ENCODE data around the gene BECN2. TPM values are rescaled to one million over a fixed set of nuclear protein-coding genes. Genes with fewer than 3 reads are reported as not detected.
A peak's percentile ranks its signal among the peaks of the same experiment; 100 is the strongest.

Gene BECN2
- total and polyA plus RNA-seq, 7 donors: not detected

DNA sequence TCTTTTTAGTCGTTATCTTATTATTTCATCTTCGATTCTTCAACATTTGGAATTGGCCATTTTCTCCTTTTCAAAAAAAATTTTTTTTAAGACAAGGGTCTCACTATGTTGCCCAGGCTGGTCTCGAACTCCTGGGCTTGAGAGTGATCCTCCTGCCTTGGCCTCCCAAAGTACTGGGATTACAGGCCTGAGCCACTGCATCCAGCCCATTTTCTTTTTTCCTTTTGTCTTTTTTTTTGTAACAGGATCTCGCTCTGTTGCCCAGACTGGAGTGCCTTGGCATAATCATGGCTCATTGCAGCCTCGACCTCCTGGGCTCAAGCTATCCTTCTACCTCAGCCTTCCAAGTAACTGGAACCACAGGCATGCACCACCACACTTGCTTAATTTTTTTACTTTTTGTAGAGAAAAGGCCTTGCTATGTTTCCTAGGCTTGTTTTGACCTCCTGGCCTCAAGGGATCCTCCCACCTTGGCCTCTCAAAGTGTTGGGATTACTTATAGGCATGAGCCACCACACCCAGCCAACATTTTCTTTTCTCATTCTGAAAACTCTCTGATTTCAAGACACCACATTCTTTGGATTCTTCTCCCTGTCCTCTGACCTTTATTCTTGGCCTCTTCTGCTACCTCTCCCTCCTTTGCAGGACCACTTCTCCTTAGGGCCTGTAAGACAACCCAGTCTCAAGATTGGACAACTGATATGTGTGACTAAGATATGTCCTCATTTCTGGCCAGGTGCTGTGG lies 47.4 kb downstream of the BECN2 start:
- intact Hi-C loops (cut with DNase I): no loop called here
- no peak overlapping the region for H3K4me3 ChIP-seq
- TF ChIP-seq POLR2AphosphoS5 (IDR thresholded peaks at IDR 0.05) (no peak), EP300 (IDR thresholded peaks at IDR 0.05) (no peak), CTCF (IDR thresholded peaks at IDR 0.05) (no peak), POLR2A (IDR thresholded peaks at IDR 0.05) (no peak)

GRCh38 chr1:242005866-242006535 lies 48.4 kb downstream of the BECN2 start:
- no peak for DNase-seq
- Histone ChIP-seq H3K4me1 (no peaks in the 10 kb centered on the region), H3K27ac (no peak overlapping the region), H3K4me3 (no peak overlapping the region), H3K36me3 (no peaks in the 10 kb centered on the region), H3K27me3 (no peaks in the 10 kb centered on the region), H3K9me3 (no peaks in the 10 kb centered on the region)
- 87 to 89% methylated on average over 5 of the region's 5 CpGs for WGBS, 2 donors
- TF ChIP-seq POLR2A (IDR thresholded peaks at IDR 0.05): no peak
- intact Hi-C loops (cut with DNase I): no loop called here

More for the DNA sequence above, 47.4 kb downstream of the BECN2 start:
- H3K9me3 ChIP-seq: no peaks in the 10 kb centered on the region
- 87 to 92% methylated on average over 5 of the region's 5 CpGs for whole genome bisulfite sequencing, 2 donors
- DNase-seq: no peak
- peak overlapping the region in 1 of 4 donors; percentile 2 for H3K27ac ChIP-seq
- no peaks in the 10 kb centered on the region for H3K27me3 ChIP-seq
- no peaks in the 10 kb centered on the region for H3K4me1 ChIP-seq
- H3K36me3 ChIP-seq: no peaks in the 10 kb centered on the region

DNA sequence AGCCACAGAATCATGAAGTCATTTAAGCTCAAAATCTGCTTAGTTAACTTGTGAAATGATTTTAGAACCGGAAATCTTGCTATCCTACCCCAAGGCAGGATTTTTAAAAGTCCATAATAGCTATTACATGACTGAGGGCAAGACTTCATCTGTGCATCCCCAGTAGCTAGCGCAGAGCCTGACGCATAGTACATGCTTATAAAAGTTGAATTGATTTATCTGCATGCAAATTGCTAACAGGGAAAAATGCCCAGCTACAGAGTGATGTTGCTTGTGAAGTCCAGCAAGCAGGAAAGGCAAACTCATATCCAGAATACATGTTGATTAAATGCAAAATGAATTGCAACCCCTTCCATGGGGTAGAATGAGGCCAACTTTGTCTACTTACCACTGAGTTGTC lies 49.4 kb downstream of the BECN2 start:
- TF ChIP-seq POLR2A (IDR thresholded peaks at IDR 0.05): no peak
- no peak for TF ChIP-seq EP300 (IDR thresholded peaks at IDR 0.05)
- no peak for TF ChIP-seq POLR2AphosphoS5 (IDR thresholded peaks at IDR 0.05)
- TF ChIP-seq CTCF (IDR thresholded peaks at IDR 0.05): no peak
- Histone ChIP-seq H3K27ac (no peak overlapping the region), H3K9me3 (no peaks in the 10 kb centered on the region), H3K4me1 (no peaks in the 10 kb centered on the region), H3K4me3 (no peak overlapping the region), H3K36me3 (no peaks in the 10 kb centered on the region), H3K27me3 (no peaks in the 10 kb centered on the region)
- 77 to 86% methylated on average over 3 of the region's 3 CpGs for WGBS, 2 donors
- intact Hi-C loops (cut with DNase I): no loop called here
- no peak for DNase-seq

Other genes with a start within 250 kb of the BECN2 start
- under 1 TPM in 2 of 4 donors, not detected in 2; 0.27 to 0.71 TPM for gene EXO1, start 109.6 kb upstream of the BECN2 start, total RNA-seq
- gene EXO1, start 109.6 kb upstream of the BECN2 start, polyA plus RNA-seq: 1 to 10 TPM in 2 of 3 donors, under 1 TPM in 1; under 0.01 to 3.4 (median 1.6) TPM
- 1 to 10 TPM in 3 of 4 donors, not detected in 1; 4.2 to 8.1 (median 5.0) TPM for gene MAP1LC3C, start 41.3 kb downstream of the BECN2 start, total RNA-seq
- gene MAP1LC3C, start 41.3 kb downstream of the BECN2 start, polyA plus RNA-seq: 1 to 10 TPM in 2 of 3 donors, not detected in 1; 1.3 to 6.0 TPM